GM12875 (cell line): ENCODE data around the gene GJC2.

Experiments
- H3K4me3 ChIP-seq: one replicate; pipeline ENCODE4 v1.5.1; 2011; ENCODE audit warnings: low read depth, low read length, control low read depth
- TF ChIP-seq, protein P1 (sequence below): IDR thresholded peaks from 2 replicates; pipeline ENCODE4 v1.5.1; 2011; ENCODE audit warnings: low read depth, mild to moderate bottlenecking, control low read depth, inconsistent platforms, low read length, moderate library complexity, borderline replicate concordance; ENCODE audit not compliant: insufficient read depth

GJC2 gene

DNA sequence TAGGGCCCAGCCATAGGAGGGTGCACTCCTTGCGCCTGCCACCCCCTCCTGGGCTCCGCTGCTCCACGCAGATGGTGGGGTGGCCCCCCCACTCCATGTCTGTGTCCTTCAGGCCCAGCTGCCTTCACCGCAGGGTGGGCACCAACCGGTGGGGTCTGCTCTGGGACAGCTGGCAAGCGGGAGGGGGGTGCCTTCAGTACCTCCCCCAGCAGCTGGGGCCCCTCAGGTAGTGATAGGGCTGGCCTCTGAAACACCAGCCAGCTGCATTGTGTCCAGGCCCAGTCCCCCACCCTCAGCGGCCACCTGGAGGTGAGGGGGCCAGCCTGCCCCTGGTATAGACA, 360 bp downstream of the GJC2 start:
- TF ChIP-seq, protein P1, sequence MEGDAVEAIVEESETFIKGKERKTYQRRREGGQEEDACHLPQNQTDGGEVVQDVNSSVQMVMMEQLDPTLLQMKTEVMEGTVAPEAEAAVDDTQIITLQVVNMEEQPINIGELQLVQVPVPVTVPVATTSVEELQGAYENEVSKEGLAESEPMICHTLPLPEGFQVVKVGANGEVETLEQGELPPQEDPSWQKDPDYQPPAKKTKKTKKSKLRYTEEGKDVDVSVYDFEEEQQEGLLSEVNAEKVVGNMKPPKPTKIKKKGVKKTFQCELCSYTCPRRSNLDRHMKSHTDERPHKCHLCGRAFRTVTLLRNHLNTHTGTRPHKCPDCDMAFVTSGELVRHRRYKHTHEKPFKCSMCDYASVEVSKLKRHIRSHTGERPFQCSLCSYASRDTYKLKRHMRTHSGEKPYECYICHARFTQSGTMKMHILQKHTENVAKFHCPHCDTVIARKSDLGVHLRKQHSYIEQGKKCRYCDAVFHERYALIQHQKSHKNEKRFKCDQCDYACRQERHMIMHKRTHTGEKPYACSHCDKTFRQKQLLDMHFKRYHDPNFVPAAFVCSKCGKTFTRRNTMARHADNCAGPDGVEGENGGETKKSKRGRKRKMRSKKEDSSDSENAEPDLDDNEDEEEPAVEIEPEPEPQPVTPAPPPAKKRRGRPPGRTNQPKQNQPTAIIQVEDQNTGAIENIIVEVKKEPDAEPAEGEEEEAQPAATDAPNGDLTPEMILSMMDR, result no peak
- no peak overlapping the region for H3K4me3 ChIP-seq

DNA sequence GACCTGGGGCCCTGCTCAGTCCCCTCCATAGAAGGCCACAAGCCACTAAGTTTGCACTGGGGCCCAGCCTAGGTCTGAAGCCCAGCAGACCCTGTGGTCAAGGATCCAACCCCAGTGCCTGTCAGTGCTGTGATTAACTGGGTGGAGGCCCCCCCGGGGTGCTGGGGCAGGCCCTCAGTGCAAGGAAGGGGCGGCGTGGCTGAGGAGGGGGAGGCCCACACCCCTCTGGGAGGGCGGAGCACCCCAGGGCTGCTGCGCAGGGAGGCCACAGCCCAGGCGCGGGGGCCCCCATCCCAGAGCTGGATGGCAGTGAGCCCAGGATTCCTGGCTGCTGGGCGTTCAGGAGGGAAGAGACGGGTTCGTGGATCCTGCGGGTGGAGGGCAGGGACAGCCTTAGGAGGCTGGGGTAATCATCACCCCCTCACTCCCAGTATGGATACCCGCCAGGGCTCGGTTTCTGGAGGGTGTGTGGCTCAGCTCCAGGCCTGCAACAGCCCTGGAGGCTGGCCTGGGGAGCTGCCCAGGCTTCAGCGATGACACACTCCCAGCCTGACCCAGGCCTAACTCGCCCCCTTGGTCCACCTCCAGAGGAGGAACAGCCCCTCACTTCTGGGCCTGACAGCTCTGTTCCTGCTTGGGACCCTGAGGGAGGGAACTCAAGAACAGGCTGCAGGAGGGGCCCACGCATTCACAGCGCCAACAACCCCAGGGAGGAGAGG, 890 bp downstream of the GJC2 start:
- H3K4me3 ChIP-seq, result no peak overlapping the region
- TF ChIP-seq, protein P1, result no peak

DNA sequence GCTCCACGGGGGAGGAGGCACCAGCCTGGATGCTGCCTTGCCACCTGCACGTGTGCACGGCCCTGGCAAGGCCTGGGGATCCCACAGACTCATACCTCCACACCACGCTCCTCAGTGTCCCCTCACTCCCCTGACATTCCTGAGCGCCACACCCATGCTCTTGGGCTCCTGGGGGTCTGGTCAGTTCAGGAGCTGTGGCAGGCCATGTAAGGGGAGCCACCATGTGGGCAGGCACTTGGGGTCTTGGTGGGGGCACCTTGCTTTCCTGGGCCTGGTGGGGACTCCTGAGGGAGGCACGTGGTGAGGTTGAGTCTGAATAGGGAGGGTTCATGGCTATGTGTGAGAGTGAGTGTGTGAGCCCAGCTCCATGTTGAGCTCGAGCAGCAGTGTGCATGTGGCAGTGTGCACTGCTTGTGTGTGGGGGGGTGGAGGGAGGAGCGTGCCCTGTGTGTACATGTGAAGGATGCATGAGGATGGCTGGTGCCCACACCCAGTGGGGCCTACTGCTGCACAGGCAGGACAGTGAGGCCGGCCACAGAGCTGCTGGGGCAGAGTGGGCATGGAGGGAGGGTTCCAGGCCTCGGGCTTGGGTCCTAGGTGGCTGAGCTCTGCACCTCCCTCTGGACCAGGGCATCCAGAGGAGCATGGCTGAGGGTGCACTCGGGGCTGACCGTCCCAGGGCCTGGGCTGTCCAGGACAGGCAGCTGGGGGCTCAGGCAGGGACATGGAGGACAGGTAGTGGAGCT, 1.6 kb downstream of the GJC2 start:
- TF ChIP-seq, protein P1, result no peak
- H3K4me3 ChIP-seq, result no peak overlapping the region

DNA sequence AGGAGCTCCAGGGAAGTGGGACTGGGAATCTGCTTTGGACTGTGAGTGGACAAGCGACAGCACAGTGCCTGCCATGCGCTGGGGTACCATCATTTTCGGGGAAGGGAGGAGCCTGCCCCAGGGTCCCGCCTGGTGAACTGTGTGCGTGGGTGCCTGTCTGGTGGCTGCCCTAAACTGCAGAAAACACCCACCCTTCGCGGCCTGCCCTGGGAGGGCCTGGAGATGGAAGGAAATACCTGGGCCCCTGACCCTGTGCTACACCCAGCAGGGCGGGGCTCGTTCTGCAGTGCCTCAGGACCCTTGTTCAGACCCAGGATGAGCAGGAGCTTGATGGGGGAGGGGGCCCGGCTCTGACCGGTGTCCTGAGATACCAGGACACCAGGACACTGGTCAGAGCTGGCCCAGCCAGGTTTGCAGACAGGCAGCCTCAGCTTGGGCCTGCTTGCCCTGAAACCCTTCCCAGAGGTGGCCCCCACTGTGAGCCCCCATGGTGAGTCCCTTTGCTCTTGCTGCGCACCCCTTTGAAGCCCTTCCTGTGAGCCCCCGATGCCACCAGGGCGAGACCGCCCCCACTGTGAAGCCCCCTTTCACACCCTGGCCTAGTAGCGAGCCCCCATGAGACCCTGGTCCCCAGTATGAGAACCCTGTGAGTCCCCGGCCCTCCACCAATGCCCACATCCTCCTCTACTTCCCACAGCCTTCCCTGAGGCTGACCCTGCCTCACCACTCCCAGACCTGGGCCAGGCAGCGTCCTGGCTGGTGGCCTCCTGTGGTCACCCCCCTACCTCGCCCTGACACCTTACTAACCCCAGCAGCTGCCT, 2.6 kb downstream of the GJC2 start:
- TF ChIP-seq, protein P1, result no peak
- no peak overlapping the region for H3K4me3 ChIP-seq

DNA sequence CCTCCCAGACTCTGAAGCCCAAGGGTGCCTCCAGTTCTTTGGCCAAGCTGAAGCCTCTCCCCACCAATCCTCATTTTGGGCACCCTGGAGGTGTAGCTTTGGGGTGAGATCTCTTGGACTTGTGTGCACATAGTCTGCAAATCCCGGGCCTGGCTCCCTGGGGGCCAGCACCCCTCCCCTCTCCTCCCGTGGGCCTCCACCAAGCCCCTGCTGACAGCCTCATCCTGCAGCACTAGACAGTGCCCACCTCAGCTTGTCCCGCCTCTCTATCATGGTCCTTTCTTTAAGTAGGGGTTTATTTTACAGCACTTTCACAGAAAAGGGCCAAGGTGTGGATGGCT, 3.2 kb downstream of the GJC2 start:
- TF ChIP-seq, protein P1, result no peak
- H3K4me3 ChIP-seq, result no peak overlapping the region

DNA sequence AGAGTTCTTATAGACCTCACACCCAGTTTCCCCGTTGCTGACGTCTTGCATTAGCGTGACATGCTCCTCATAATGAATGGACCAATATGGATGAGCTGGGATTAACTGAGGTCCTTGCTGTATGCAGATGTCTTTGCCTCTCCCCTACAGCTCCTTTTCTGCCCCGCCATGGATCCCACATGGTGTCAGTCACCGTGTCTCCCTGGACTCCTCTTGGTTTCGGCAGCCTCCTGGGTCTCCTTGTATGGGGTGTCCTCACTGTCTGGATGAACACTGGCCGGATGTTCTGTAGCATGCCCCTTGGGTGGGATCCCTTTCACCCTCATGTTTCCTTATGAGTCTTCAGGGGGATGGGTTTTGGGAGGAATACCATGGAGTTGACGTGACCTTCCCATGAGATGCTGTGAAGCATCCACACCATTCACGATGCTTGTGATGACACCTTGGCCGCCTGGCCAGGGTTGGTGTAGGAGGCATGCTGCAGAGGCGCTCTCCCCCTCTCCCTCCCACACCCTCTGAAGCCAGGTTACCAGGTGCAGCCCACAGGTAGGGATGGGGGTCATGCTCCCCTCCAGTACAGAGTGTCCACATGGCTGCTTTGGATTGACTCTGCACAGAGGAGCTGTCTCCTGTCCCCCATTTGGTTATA, 4.4 kb downstream of the GJC2 start:
- no peak overlapping the region for H3K4me3 ChIP-seq
- TF ChIP-seq, protein P1, result no peak
